GM12872 (cell line): ENCODE measurements around the gene IL1RN.

Source experiments
- TF ChIP-seq, protein P1 (sequence below): IDR thresholded peaks from 3 replicates; pipeline ENCODE4 v1.5.1; 2011; ENCODE audit warnings: low read depth, mild to moderate bottlenecking, low read length, moderate library complexity; ENCODE audit not compliant: insufficient read depth

Gene IL1RN

DNA sequence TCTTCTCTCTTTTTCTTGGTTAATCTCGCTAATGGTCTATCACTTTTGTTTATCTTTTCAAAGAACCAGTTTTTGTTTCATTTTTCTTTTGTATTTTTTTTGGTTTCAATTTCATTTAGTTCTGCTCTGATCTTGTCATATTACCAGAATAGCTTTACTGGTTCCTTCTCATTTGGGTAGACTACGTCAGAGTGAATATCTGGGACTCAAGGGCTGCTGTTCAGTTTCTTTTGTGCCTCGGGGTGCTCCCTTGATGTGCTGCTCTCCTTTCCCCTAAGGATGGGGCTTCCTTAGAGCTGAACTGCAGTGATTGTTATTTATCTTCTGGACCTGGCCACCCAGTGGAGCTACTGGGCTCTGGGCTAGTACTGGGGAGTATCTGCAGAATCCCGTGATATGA is 29.4 kb upstream of the IL1RN start:
- TF ChIP-seq, protein P1, sequence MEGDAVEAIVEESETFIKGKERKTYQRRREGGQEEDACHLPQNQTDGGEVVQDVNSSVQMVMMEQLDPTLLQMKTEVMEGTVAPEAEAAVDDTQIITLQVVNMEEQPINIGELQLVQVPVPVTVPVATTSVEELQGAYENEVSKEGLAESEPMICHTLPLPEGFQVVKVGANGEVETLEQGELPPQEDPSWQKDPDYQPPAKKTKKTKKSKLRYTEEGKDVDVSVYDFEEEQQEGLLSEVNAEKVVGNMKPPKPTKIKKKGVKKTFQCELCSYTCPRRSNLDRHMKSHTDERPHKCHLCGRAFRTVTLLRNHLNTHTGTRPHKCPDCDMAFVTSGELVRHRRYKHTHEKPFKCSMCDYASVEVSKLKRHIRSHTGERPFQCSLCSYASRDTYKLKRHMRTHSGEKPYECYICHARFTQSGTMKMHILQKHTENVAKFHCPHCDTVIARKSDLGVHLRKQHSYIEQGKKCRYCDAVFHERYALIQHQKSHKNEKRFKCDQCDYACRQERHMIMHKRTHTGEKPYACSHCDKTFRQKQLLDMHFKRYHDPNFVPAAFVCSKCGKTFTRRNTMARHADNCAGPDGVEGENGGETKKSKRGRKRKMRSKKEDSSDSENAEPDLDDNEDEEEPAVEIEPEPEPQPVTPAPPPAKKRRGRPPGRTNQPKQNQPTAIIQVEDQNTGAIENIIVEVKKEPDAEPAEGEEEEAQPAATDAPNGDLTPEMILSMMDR, result no peak

DNA sequence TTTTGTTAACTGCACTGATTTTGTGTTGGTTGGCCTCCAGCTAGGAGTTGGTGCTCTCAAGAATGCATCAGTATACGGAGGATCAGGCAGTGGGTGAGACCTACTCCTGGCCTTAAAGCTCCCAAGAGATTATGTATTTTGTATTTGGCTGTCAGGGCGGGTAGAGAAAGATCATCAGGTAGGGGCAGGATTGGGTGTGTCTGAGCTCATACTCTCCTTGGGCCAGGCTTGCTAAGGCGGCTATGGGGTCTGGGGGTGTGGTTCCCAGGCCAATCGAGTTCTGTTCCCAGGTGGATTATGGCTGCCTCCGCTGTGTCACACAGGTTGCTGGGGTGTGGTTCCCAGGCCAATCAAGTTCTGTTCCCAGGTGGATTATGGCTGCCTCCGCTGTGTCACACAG is 28.9 kb upstream of the IL1RN start:
- TF ChIP-seq, protein P1, result no peak

DNA sequence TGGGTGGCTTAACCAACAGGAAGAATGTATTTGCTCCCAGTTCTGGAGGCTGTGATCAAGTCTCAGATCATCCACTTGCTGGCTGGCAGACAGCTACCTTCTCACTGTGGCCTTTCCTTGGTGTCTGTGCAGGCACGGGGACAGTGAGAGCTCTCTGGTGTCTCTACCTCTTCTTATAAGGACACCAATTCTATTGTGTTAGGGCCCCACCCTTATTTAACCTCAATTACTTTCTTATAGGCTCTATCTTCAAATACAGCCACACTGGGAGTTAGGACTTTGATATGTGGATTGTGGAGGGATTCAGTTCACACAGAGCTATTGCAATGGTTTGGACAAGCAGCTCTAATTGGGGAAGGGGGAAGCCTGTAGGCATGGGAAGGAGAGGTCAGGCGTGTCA is 25.3 kb upstream of the IL1RN start:
- TF ChIP-seq, protein P1, result no peak

DNA sequence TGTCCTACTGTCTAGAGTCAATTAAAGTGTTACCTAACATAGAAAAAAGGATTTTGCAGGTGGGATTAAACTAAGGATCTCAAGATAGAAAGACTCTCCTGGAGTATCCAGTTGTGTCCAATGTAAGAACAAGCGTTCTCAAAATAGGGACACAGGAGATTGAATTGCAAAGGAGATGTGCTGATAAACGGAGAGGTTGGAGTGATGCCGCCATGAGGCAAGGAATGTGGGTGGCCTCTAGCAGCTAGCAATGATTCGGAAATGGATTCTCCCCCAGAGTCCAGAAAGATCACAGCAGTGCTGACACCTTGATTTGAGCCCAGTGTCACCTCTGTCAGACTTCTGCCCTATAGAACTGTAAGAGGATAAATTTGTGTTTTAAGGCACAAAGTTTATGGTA is 24.1 kb upstream of the IL1RN start:
- TF ChIP-seq, protein P1, result no peak

DNA sequence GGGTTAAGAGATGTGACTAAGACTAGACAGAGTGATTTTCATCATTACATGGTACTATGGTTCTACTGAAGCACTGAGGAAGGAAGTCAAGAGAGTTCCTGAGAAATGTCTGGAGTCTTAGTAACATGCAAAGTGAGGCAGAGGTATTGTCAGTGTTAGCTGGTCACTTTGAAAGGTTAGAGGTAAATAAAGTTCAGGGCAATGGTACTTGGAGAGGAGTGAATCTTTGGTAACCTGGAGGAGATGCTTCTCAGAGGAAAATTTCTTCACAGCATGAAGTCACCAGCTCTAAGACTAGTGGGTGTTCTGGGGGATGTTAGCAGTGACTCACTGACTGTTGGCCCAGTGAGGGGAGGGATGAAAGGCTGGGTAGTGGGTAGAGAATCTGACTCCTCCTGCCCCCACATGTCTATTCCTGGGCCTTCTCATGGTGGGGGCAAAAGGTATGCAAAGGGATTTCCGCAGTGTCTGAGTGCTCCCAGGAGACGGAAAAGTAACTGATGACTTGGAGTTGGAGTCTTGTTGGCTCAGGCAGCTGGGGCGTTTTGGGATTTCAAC is 23.3 kb upstream of the IL1RN start:
- TF ChIP-seq, protein P1, result no peak

DNA sequence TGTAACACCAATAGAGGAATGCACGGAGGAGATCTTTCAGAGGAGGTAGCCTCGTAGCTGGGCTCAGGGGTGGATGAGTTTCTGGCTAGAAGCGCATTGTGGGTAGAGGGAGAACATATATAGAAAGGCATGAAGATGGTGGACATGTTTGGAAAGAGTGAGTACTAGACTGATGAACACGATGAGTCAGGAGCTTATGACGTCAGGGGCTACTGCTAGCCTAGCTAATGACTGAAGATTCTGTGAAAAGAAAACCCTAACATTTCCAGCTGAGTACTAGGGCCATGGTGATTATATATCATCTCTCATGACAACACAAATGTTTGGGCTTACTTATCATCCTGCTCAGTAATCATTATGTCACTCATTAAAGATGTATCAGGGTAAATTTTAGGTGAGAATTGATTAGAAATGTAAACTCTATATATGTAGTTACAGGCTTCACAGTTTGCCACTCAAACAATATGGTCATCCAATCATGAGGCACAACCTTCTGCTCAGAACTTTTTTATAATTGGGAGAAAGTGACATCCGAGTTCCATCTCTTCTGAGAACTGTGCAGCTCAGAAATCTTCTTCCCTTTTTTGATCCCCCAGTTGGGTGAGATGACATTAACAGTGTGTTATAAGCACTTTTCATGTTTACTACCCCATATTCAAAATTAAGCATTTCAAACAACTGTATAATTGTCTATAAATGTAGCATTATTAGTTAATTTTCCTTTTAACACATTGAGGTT is 22.2 kb upstream of the IL1RN start:
- TF ChIP-seq, protein P1, result no peak

DNA sequence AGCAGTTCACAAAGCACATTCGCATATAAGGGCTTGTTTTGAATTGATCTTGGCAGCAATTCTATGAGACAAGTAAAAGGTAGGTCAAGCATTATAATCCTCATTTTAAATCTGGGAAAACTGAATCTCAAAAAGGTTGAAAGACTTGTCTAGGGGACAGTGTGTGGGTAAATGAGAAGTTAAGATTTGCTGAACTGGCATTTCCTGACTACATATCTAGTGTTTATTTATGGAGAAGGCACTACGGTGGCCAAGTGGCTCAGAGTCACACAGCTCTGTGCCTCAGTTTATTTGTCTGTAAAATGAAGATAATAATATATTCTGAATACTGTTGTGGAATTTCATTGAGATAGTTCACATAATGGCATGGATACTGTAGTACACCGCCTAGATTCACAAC is 16.3 kb upstream of the IL1RN start:
- TF ChIP-seq, protein P1, result no peak
